GM23248 (cell line): ENCODE data around the gene CCDC127.

Experiments used
- EZH2 ChIP-seq: fragments of 200-600 bp; sonication (generic); IDR thresholded peaks from 2 replicates; pipeline ENCODE4 v1.6.1; 2018; ENCODE audit warnings: antibody characterized with exemption, mild to moderate bottlenecking; ENCODE audit not compliant: insufficient read depth, poor library complexity, severe bottlenecking
- EZH2phosphoT487 ChIP-seq: fragments of 200-600 bp; sonication (generic); IDR thresholded peaks from 2 replicates; pipeline ENCODE4 v1.6.1; 2018; ENCODE audit warnings: antibody characterized with exemption, moderate library complexity, mild to moderate bottlenecking, low read depth; ENCODE audit not compliant: insufficient read depth

GRCh38 chr5:198516-199196 lies 19.3 kb downstream of the CCDC127 start:
- TF ChIP-seq EZH2 (no peak), EZH2phosphoT487 (no peak)
